Measurements from ENCODE around the gene LTBP4.
A peak's percentile ranks its signal among the peaks of the same experiment; 100 is the strongest.

The LTBP4 gene

GRCh38 chr19:40598918-40599307 is 2.3 kb upstream of the LTBP4 start:
- TF ChIP-seq CTCF (IDR thresholded peaks at IDR 0.05; ENCODE audit: low read depth, low read length, missing control alignments), result no peak
- no peak for DNase-seq (ENCODE audit: low read depth)
- no peak overlapping the region for H3K4me3 ChIP-seq (ENCODE audit: low read depth, low read length)

GRCh38 chr19:40599331-40599901 is 1.8 kb upstream of the LTBP4 start:
- no peak overlapping the region for H3K4me3 ChIP-seq (ENCODE audit: low read depth, low read length)
- no peak for DNase-seq (ENCODE audit: low read depth)
- no peak for TF ChIP-seq CTCF (IDR thresholded peaks at IDR 0.05; ENCODE audit: low read depth, low read length, missing control alignments)

DNA sequence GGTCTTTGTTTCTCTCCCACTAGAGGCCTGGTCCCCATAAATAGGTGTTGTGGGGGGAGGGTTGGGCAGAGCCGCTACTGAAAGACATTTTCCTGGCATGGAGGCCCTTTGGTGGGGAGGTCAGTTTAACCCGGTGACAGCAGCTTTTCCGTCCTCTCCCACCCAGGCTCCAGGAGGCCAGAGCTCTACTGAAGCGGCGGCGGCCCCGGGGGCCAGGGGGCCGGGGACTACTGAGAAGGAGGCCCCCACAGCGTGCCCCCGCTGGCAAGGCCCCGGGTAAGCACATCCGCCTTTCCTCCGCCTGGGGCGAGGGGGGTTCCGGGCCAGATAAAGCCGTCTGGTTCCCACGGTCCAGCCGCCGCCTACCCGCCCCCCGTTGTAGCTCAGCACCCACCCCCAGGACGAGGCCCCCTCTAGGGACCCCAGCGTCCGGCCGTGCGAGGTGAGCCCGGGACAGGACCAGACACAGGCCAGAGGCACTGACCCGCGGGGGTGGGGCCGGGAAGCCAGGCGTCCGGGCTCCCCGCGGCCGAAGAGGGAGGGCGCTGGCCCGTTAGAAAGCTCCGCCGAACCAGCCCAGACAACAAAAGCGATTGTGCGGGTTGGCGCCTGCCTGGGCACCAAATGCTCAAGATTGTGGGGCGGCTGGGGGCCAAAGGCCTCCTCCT is 1.1 kb upstream of the LTBP4 start:
- TF ChIP-seq CTCF (IDR thresholded peaks at IDR 0.05; ENCODE audit: low read depth, low read length, missing control alignments), result no peak
- DNase-seq (ENCODE audit: low read depth), result no peak
- no peak overlapping the region for H3K4me3 ChIP-seq (ENCODE audit: low read depth, low read length)

GRCh38 chr19:40600570-40601133 is 517 bp upstream of the LTBP4 start:
- DNase-seq (ENCODE audit: low read depth), result no peak
- no peak for TF ChIP-seq CTCF (IDR thresholded peaks at IDR 0.05; ENCODE audit: low read depth, low read length, missing control alignments)
- no peak overlapping the region for H3K4me3 ChIP-seq (ENCODE audit: low read depth, low read length)

- H3K4me3 ChIP-seq (ENCODE audit: low read depth, low read length), result no peak overlapping the region
- no peak for DNase-seq (ENCODE audit: low read depth)
- no peak for TF ChIP-seq CTCF (IDR thresholded peaks at IDR 0.05; ENCODE audit: low read depth, low read length, missing control alignments)
Observed at GRCh38 chr19:40603071-40603388, 1.9 kb downstream of the LTBP4 start.

DNA sequence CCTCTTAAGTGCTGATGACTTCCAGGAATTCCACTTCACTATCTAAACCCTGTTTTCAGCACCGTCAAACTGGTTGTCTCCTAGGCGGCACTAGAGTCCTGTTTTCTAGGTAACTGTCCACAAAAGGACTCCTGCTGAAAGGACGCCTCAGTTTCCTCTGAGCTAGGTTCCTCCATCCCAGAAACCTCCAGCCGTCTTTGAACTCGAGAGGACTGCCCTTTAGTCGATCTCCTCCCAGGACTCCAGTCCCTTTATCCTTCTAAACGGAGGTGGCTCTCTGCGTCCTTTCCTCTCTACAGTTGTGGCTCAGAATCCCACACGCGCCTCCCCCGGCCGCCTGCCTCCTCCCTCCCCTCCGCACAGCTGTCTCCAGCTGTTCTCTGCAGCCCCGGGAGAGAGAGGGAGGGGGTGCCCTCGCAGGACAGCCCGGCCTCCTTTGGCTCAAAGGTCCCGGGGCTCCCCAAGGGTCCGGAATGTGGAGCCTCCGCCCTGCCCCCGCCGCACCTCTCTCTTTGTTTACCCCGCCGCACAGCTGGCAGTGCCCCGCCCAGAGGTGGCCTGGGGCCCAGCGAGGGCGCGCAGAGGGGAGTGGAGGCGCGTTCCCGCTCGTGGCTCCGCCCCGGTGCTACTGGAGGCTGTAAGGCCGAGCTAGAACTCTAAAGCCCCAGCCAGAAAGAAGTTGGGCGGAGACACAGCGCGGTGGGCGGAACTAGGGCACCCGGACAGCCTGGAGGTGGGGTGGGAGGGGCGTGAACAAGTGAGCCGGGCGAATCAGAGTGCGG is 2.4 kb downstream of the LTBP4 start:
- H3K4me3 ChIP-seq (ENCODE audit: low read depth, low read length), result peak overlapping the region; percentile 45
- peak; percentile 92 for DNase-seq (ENCODE audit: low read depth)
- TF ChIP-seq CTCF (IDR thresholded peaks at IDR 0.05; ENCODE audit: low read depth, low read length, missing control alignments), result peak; percentile 4
